IMR-90 (cell line): ENCODE measurements around the gene ANOS1. TPM values are rescaled to one million over a fixed set of nuclear protein-coding genes. Genes with fewer than 3 reads are reported as not detected.

Experiments used
- ATAC-seq: fragments of 200-7000 bp; cut with Tn5 transposase; 2 replicates; pipeline ENCODE4 v1.9.1; 2020; ENCODE audit warnings: low read depth, mild to moderate bottlenecking, moderate library complexity
- BruUV-seq: library from RNA; stranded (reverse); fragments of 400-500 nt; replicated peaks from 2 replicates; lab custom pipeline; 2021; lab: Mats Ljungman, UMichigan
- CTCF ChIA-PET: fragments of 300-600 bp; formaldehyde crosslinking; extraction: SDS; loops from one replicate; lab custom pipeline; 2021; ENCODE audit warnings: antibody characterized with exemption; lab: Yijun Ruan, JAX
- POLR2A ChIA-PET: fragments of 300-600 bp; sonication (Branson Sonifier 250); formaldehyde crosslinking; loops from one replicate; lab custom pipeline; 2022; ENCODE audit warnings: antibody characterized with exemption; ENCODE audit not compliant: unreplicated experiment; lab: Charles Lee
- DNase-seq: peaks from one replicate; pipeline ENCODE4 v3.0.0; 2013
- H2AFZ ChIP-seq: replicated peaks from 2 replicates; pipeline ENCODE3; 2013; ENCODE audit warnings: low read length, mild to moderate bottlenecking; ENCODE audit not compliant: poor library complexity
- H2AK5ac ChIP-seq: 2 replicates; pipeline ENCODE4 v1.6.1; 2013; ENCODE audit warnings: low read depth, low read length, inconsistent platforms
- H2AK9ac ChIP-seq: replicated peaks from 2 replicates; pipeline ENCODE3; 2013; ENCODE audit warnings: mild to moderate bottlenecking, low read depth, low read length, moderate library complexity; ENCODE audit not compliant: poor library complexity
- H2BK120ac ChIP-seq: 2 replicates; pipeline ENCODE4 v1.6.1; 2013; ENCODE audit warnings: low read depth, low read length, inconsistent platforms
- H2BK15ac ChIP-seq: 3 replicates; pipeline ENCODE4 v1.6.1; 2013; ENCODE audit warnings: low read depth, low read length, inconsistent platforms
- H2BK20ac ChIP-seq: 2 replicates; pipeline ENCODE4 v1.6.1; 2013; ENCODE audit warnings: low read depth, mild to moderate bottlenecking, inconsistent platforms, low read length, moderate library complexity
- H2BK5ac ChIP-seq: 2 replicates; pipeline ENCODE4 v1.6.1; 2013; ENCODE audit warnings: mild to moderate bottlenecking, low read depth, low read length, inconsistent platforms; ENCODE audit not compliant: poor library complexity, severe bottlenecking
- H3K14ac ChIP-seq: replicated peaks from 2 replicates; pipeline ENCODE4 v1.6.1; 2013; ENCODE audit warnings: low read depth, low read length, inconsistent platforms
- H3K18ac ChIP-seq: 2 replicates; pipeline ENCODE4 v1.6.1; 2013; ENCODE audit warnings: low read depth, low read length, control low read depth
- H3K23ac ChIP-seq: 2 replicates; pipeline ENCODE4 v1.6.1; 2013; ENCODE audit warnings: low read depth, low read length, inconsistent platforms
- H3K27ac ChIP-seq: 2 replicates; pipeline ENCODE4 v1.5.1; 2013; ENCODE audit warnings: mild to moderate bottlenecking, control low read depth, low read length; ENCODE audit not compliant: insufficient read depth
- H3K27me3 ChIP-seq: 2 replicates; pipeline ENCODE4 v1.6.1; 2013; ENCODE audit warnings: low read length; ENCODE audit not compliant: control insufficient read depth, insufficient read depth
- H3K36me3 ChIP-seq: 2 replicates; pipeline ENCODE4 v1.6.1; 2013; ENCODE audit warnings: low read length, mixed read lengths; ENCODE audit not compliant: control insufficient read depth, insufficient read depth
- H3K4ac ChIP-seq: 2 replicates; pipeline ENCODE4 v1.6.1; 2013; ENCODE audit warnings: low read depth, low read length, inconsistent platforms
- H3K4me1 ChIP-seq: 2 replicates; pipeline ENCODE4 v1.6.1; 2013; ENCODE audit warnings: low read length, mixed read lengths; ENCODE audit not compliant: control insufficient read depth, insufficient read depth
- H3K4me2 ChIP-seq: 2 replicates; pipeline ENCODE4 v1.6.1; 2013; ENCODE audit warnings: low read depth, mild to moderate bottlenecking, control low read depth, low read length, moderate library complexity
- H3K4me3 ChIP-seq: 2 replicates; pipeline ENCODE4 v1.5.1; 2013; ENCODE audit warnings: low read depth, mild to moderate bottlenecking, control low read depth, low read length, moderate library complexity; ENCODE audit not compliant: insufficient read depth
- H3K56ac ChIP-seq: 2 replicates; pipeline ENCODE4 v1.6.1; 2013; ENCODE audit warnings: low read length, inconsistent platforms; ENCODE audit not compliant: insufficient read depth; ENCODE audit errors: extremely low read depth
- H3K79me1 ChIP-seq, 2 experiments: 2 replicates each; pipeline ENCODE4 v1.6.1; 2013; ENCODE audit warnings: low read length in 2 of 2, inconsistent platforms in 1 of 2, low read depth in 1 of 2
- H3K9ac ChIP-seq: 2 replicates; pipeline ENCODE4 v1.6.1; 2013; ENCODE audit warnings: low read depth, low read length, control low read depth
- H3K9me1 ChIP-seq: 2 replicates; pipeline ENCODE4 v1.6.1; 2013; ENCODE audit warnings: low read length, inconsistent platforms; ENCODE audit not compliant: insufficient read depth
- H3K9me3 ChIP-seq: 2 replicates; pipeline ENCODE4 v1.6.1; 2013; ENCODE audit warnings: low read length; ENCODE audit not compliant: control insufficient read depth, insufficient read depth
- H4K20me1 ChIP-seq: 2 replicates; pipeline ENCODE4 v1.6.1; 2013; ENCODE audit warnings: low read length, inconsistent platforms; ENCODE audit not compliant: insufficient read depth
- H4K5ac ChIP-seq: 2 replicates; pipeline ENCODE4 v1.6.1; 2013; ENCODE audit warnings: mild to moderate bottlenecking, low read depth, low read length, control low read depth
- H4K8ac ChIP-seq, 2 experiments: 2 replicates each; pipeline ENCODE4 v1.6.1; 2013; ENCODE audit warnings: low read depth in 2 of 2, low read length in 2 of 2, control low read depth in 1 of 2, inconsistent platforms in 1 of 2
- H4K91ac ChIP-seq: 2 replicates; pipeline ENCODE4 v1.6.1; 2013; ENCODE audit warnings: low read depth, low read length, inconsistent platforms; ENCODE audit not compliant: insufficient read depth
- BHLHE40 ChIP-seq: fragments of 150-350 bp; IDR thresholded peaks from 2 replicates; pipeline ENCODE4 v1.6.1; 2016; ENCODE audit warnings: mild to moderate bottlenecking, low read depth, low read length
- CEBPB ChIP-seq: IDR thresholded peaks from 2 replicates; pipeline ENCODE4 v1.6.1; 2012; ENCODE audit warnings: low read depth, low read length, improper control_type of control experiment
- CHD1 ChIP-seq: IDR thresholded peaks from 2 replicates; pipeline ENCODE4 v1.6.1; 2012; ENCODE audit warnings: low read depth, low read length, improper control_type of control experiment
- CTCF ChIP-seq: conservative IDR thresholded peaks from 2 replicates; pipeline ENCODE4 v1.5.1; 2012; ENCODE audit warnings: mild to moderate bottlenecking, low read depth, low read length, improper control_type of control experiment
- ELK1 ChIP-seq: fragments of 150-350 bp; IDR thresholded peaks from 2 replicates; pipeline ENCODE4 v1.6.1; 2016; ENCODE audit warnings: low read depth, mild to moderate bottlenecking, low read length, moderate library complexity, borderline replicate concordance
- FOS ChIP-seq: fragments of 150-350 bp; IDR thresholded peaks from 2 replicates; pipeline ENCODE4 v1.6.1; 2016; ENCODE audit warnings: low read depth, low read length
- MAFK ChIP-seq: IDR thresholded peaks from 2 replicates; pipeline ENCODE4 v1.6.1; 2012; ENCODE audit warnings: low read depth, low read length, improper control_type of control experiment
- MAZ ChIP-seq: IDR thresholded peaks from 2 replicates; pipeline ENCODE4 v1.6.1; 2012; ENCODE audit warnings: low read depth, mild to moderate bottlenecking, low read length, improper control_type of control experiment, moderate library complexity, borderline replicate concordance
- MXI1 ChIP-seq: IDR thresholded peaks from 2 replicates; pipeline ENCODE4 v1.6.1; 2012; ENCODE audit warnings: low read depth, mild to moderate bottlenecking, low read length, moderate library complexity, borderline replicate concordance
- NFE2L2 ChIP-seq: fragments of 150-350 bp; IDR thresholded peaks from 2 replicates; pipeline ENCODE4 v1.6.1; 2016; ENCODE audit warnings: low read depth, mild to moderate bottlenecking, low read length
- POLR2A ChIP-seq: IDR thresholded peaks from 2 replicates; pipeline ENCODE4 v1.6.1; 2012; ENCODE audit warnings: mild to moderate bottlenecking, low read depth, low read length
- RAD21 ChIP-seq: IDR thresholded peaks from 2 replicates; pipeline ENCODE4 v1.6.1; 2012; ENCODE audit warnings: low read length, improper control_type of control experiment
- RCOR1 ChIP-seq: IDR thresholded peaks from 2 replicates; pipeline ENCODE4 v1.6.1; 2012; ENCODE audit warnings: mild to moderate bottlenecking, low read length, improper control_type of control experiment; ENCODE audit not compliant: insufficient replicate concordance
- RFX5 ChIP-seq: IDR thresholded peaks from 2 replicates; pipeline ENCODE4 v1.8.0; 2012; ENCODE audit warnings: low read depth, mild to moderate bottlenecking, low read length, moderate library complexity
- SMC3 ChIP-seq: fragments of 150-350 bp; IDR thresholded peaks from 2 replicates; pipeline ENCODE4 v1.6.1; 2016; ENCODE audit warnings: low read depth, mild to moderate bottlenecking, antibody characterized with exemption, low read length, moderate library complexity
- WGBS, 2 experiments: methylation state at CpG; one replicate each; pipeline versions ENCODE4 v1.1.5 to v1.1.7; 2013; ENCODE audit warnings: missing lambda C conversion rate in 2 of 2; ENCODE audit not compliant: insufficient read length in 1 of 2; ENCODE audit errors: extremely low coverage in 2 of 2; 5-methylcytosine and 5-hydroxymethylcytosine counted together
- dilution Hi-C: fragments of 300-500 bp; cut with HindIII; formaldehyde crosslinking; loops from one replicate; pipeline ENCODE4 v1.14.3; 2018; ENCODE audit warnings: low sequenced_read_pairs; ENCODE audit not compliant: unreplicated experiment
- in situ Hi-C: fragments of 300-500 bp; cut with MboI; formaldehyde crosslinking; loops from 3 replicates; pipeline ENCODE4 v1.14.3; 2019; ENCODE audit warnings: low sequenced_read_pairs, inconsistent platforms, mixed read lengths
- intact Hi-C: fragments of 100-400 bp; cut with micrococcal nuclease; formaldehyde crosslinking; loops from 2 replicates; pipeline ENCODE4 v1.10.0; 2022
- polyA plus RNA-seq, 3 experiments: library from polyadenylated mRNA; depleted of rRNA; stranded (reverse); fragments of >200 nt; gene quantifications; 2 replicates each; pipeline ENCODE4 v1.2.3, GENCODE V29; 2012; ENCODE audit warnings: low replicate concordance in 1 of 3
- total RNA-seq: library from RNA; depleted of rRNA; stranded (reverse); fragments of >200 nt; gene quantifications from 2 replicates; pipeline ENCODE4 v1.2.3, GENCODE V29; 2012
- TF ChIP-seq, protein P1 (sequence below): fragments of 150-350 bp; IDR thresholded peaks from 2 replicates; pipeline ENCODE4 v1.6.1; 2017; ENCODE audit warnings: mild to moderate bottlenecking, antibody characterized with exemption, low read length, low read depth

The ANOS1 gene
- total and polyA plus RNA-seq, 2 of the 4 experiments (the other 2 are of a cell fraction), result under 0.01 to 0.17 TPM

GRCh38 chrX:8711401-8711800, 20.5 kb downstream of the ANOS1 start:
- Histone ChIP-seq H3K27me3 (no peaks in the 10 kb centered on the region), H3K79me1 (no peaks in the 10 kb centered on the region), H2AFZ (no peak overlapping the region), H4K91ac (no peak overlapping the region), H4K5ac (no peak overlapping the region), H3K9ac (no peak overlapping the region), H3K9me1 (no peaks in the 10 kb centered on the region), H3K4me2 (no peak overlapping the region), H2BK120ac (no peak overlapping the region), H2BK20ac (no peak overlapping the region), H2BK5ac (no peak overlapping the region), H3K18ac (no peak overlapping the region), H3K23ac (no peak overlapping the region), H3K4ac (no peak overlapping the region), H2BK15ac (no peak overlapping the region), H4K20me1 (no peaks in the 10 kb centered on the region), H4K8ac (no peak overlapping the region), H3K14ac (no peak overlapping the region), H3K27ac (no peak overlapping the region), H3K36me3 (no peaks in the 10 kb centered on the region), H2AK9ac (no peak overlapping the region), H3K4me3 (no peak overlapping the region), H3K4me1 (no peaks in the 10 kb centered on the region), H3K56ac (no peak overlapping the region), H3K9me3 (no peaks in the 10 kb centered on the region), H2AK5ac (no peak overlapping the region)
- dilution Hi-C loops, result no loop called here
- TF ChIP-seq RFX5 (no peak), NFE2L2 (no peak), CEBPB (no peak), ELK1 (no peak), SMC3 (no peak), RCOR1 (no peak), FOS (no peak), MAZ (no peak), RAD21 (no peak), POLR2A (no peak), BHLHE40 (no peak), MXI1 (no peak), CTCF (no peak), CHD1 (no peak), MAFK (no peak)
- TF ChIP-seq, protein P1, sequence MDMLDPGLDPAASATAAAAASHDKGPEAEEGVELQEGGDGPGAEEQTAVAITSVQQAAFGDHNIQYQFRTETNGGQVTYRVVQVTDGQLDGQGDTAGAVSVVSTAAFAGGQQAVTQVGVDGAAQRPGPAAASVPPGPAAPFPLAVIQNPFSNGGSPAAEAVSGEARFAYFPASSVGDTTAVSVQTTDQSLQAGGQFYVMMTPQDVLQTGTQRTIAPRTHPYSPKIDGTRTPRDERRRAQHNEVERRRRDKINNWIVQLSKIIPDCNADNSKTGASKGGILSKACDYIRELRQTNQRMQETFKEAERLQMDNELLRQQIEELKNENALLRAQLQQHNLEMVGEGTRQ, result no peak
- BruUV-seq, result no TSS peak
- CTCF ChIA-PET, result no interaction called here
- no peak for ATAC-seq
- POLR2A ChIA-PET, result no interaction called here
- intact Hi-C loops, result no loop called here
- no CpG with 5 or more reads among the region's 2 CpGs for WGBS, 2 experiments
- no peak for DNase-seq
- in situ Hi-C loops, result no loop called here
